Activated CD4-positive, alpha-beta T cell treated with anti-CD3 and anti-CD28 coated beads, Interleukin-2, amount 50 U/mL, for 1 hour (primary cell): Measurements from ENCODE around the gene AP2S1.

Source experiments
- DNase-seq: peaks from one replicate; pipeline ENCODE4 v3.0.0-alpha.2; 2020

AP2S1 gene

DNA sequence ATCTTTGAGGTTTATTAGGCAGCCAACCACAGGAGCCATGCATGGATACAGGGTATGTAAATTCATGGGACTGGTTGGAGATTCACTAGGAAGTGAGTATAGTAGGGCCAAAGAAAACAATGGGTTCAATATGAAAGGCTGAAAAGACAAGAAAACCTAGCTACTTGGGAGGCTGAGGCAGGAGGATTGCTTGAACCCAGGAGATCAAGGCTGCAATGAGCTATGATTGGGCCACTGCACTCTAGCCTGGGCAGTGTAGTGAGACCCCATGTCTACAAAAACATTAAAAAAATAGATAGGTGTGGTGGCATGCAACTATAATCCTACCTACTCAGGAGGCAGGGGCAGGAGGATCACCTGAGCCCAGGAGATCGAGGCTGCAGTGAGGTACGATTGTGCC, 51.9 kb downstream of the AP2S1 start:
- DNase-seq = no peak

DNA sequence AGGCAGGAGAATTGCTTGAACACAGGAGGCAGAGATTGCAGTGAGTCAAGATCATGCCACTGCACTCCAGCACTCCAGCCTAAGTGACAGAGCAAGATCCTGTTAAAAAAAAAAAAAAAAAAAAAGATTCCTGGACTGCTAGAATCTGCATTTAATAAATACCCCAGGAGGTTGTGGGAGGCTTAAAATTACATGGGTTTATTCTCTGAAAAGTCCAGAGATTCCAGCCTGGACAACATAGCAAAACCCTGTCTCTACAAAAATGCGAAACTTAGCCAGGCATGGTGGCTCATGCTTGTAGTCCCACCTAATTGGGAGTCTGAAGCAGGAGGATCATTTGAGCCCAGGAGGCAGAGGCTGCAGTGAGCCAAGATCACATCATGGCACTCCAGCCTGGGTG, 52.8 kb downstream of the AP2S1 start:
- DNase-seq = no peak

DNA sequence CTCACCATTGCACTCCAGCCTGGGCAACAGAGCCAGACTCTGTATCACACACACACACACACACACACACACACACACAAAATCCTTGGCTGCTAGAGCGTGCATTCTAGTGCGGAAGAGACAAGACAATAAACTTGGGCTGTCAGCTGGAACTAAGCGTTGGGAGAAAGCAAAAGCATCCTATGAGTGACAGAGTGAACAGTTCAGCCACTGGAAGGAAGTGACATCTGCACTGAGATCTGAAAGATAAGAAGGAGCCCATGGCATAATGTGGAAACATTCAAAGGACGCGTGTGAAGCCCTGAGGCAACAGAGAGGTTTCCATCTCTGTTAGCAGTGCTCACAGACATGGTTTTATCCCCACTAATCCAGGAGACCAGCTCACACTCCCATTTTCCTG, 58.7 kb downstream of the AP2S1 start:
- no peak for DNase-seq

DNA sequence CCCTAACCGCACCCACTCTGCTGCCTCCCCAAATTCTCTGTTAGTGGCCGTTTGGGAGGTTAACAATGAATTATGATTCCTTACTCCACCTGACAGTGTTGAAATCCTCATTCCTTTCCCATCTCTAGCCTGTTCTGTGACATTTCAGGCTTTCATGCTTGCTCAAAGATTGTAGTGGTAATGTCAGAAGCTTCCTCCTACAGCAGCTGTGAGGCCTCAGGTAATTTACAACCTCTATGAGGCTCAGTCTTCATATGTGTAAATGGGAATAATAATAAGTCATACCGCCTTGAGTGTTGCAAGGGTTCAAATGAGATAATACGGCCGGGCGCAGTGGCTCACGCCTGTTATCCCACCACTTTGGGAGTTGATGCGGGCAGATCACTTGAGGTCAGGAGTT, 61.3 kb downstream of the AP2S1 start:
- no peak for DNase-seq

DNA sequence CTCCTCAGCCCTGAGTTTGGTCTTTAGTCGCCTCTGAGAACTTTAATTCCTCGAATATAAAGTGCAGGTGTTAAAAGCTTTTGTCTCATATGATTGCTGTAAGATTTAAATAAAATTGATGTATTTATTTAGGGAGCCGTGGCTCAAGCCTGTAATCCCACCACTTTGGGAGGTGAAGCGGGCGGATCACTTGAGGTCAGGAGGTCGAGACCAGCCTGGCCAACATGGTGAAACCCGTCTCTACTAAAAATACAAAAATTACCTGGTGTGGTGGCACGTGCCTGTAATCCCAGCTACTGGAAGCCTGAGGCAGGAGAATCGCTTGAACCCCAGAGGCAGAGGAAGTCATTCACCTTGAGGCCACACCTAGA, 61.7 kb downstream of the AP2S1 start:
- no peak for DNase-seq

DNA sequence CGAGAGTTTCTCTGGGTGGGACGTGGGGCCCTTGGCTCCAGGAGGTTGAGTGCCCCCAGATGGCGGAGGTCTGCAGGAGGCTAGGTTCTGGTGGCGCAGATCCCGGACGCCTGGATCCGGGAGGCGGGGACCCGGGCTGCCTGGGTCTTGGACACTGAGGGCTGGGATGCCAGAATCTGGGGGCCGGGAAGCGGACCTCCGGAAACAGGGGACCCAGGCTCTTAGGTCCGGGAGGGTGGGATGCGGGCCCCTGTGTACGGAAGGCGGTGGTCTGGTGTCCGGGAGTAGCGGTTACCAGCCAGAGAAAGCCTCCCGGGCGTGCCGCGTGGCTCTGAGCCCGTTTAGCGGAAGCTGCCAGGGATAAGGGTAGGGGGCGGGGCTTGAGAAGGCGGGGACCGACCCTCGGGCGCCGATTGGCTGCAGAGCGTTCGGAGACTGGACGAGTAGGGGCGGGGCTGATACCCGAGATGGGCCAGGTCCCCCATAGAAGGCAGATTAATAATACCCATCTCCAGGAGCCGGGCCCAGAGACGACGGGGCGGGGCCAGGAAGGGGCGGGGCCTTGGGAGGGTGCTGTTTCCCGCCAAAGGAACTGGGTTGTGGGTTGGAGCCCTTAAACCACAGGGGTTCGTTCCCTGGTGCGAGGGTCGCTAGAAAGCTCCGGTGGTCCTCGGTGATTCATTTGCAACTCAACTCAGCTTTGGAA, 62.2 kb downstream of the AP2S1 start, which contains the start of gene SLC1A5:
TSS of gene SLC1A5 (minus strand) at position 333 of the 706 bp plus-strand sequence. CDS start 629 bp downstream, outside the sequence.
- DNase-seq = peak; percentile 96
